GM18909 (cell line): ENCODE data around the gene RYR2.
"Not testable (repeated sequence)": the region's sequence is repeated elsewhere in the genome, so short reads cannot be mapped to it uniquely, and the experiment has no call there.

Experiments
- ATAC-seq: cut with Tn5 transposase; IDR thresholded peaks from one replicate; pipeline ENCODE4 v1.9.1; 2021; ENCODE audit warnings: mild to moderate bottlenecking; ENCODE audit not compliant: unreplicated experiment, poor library complexity

Gene RYR2

GRCh38 chr1:237134929-237135328 lies 92.9 kb downstream of the RYR2 start:
- ATAC-seq: no peak

- ATAC-seq: no peak
Observed at GRCh38 chr1:237138551-237138950, 96.6 kb downstream of the RYR2 start.

GRCh38 chr1:237139732-237140131 lies 97.7 kb downstream of the RYR2 start:
- no peak for ATAC-seq

- no peak for ATAC-seq
Observed at GRCh38 chr1:237140986-237141385, 99.0 kb downstream of the RYR2 start.

GRCh38 chr1:237141502-237141901 lies 99.5 kb downstream of the RYR2 start:
- no peak for ATAC-seq

- no peak for ATAC-seq
Observed at GRCh38 chr1:237145379-237146135, 103.6 kb downstream of the RYR2 start.

GRCh38 chr1:237146241-237146640 lies 104.3 kb downstream of the RYR2 start:
- ATAC-seq: no peak

GRCh38 chr1:237149857-237150256 lies 107.9 kb downstream of the RYR2 start:
- ATAC-seq: no peak

- ATAC-seq: not testable (repeated sequence)
Observed at GRCh38 chr1:237151979-237152378, 110.0 kb downstream of the RYR2 start.

- ATAC-seq: no peak
Observed at GRCh38 chr1:237152506-237153335, 110.7 kb downstream of the RYR2 start.

- ATAC-seq: no peak
Observed at GRCh38 chr1:237154157-237154556, 112.2 kb downstream of the RYR2 start.

- no peak for ATAC-seq
Observed at GRCh38 chr1:237164406-237165352, 122.7 kb downstream of the RYR2 start.

GRCh38 chr1:237166086-237166485 lies 124.1 kb downstream of the RYR2 start:
- ATAC-seq: no peak

- ATAC-seq: no peak
Observed at GRCh38 chr1:237166593-237167101, 124.7 kb downstream of the RYR2 start.

- ATAC-seq: no peak
Observed at GRCh38 chr1:237170149-237170548, 128.2 kb downstream of the RYR2 start.

GRCh38 chr1:237171454-237172117 lies 129.6 kb downstream of the RYR2 start:
- no peak for ATAC-seq

GRCh38 chr1:237172118-237172485 lies 130.1 kb downstream of the RYR2 start:
- ATAC-seq: no peak

- ATAC-seq: no peak
Observed at GRCh38 chr1:237179503-237179902, 137.5 kb downstream of the RYR2 start.

- ATAC-seq: no peak
Observed at GRCh38 chr1:237180256-237180655, 138.3 kb downstream of the RYR2 start.
